DND-41 (cell line): Measurements from ENCODE around the gene PRRT2.
A peak's percentile ranks its signal among the peaks of the same experiment; 100 is the strongest.

ENCODE experiments used
- CTCF ChIP-seq: IDR thresholded peaks from 2 replicates; pipeline ENCODE4 v1.5.1; 2012; ENCODE audit warnings: borderline replicate concordance, low read length, moderate library complexity, mild to moderate bottlenecking; ENCODE audit not compliant: poor library complexity, severe bottlenecking; ENCODE audit errors: extremely low read depth
- EZH2 ChIP-seq: IDR thresholded peaks from 3 replicates; pipeline ENCODE4 v1.6.1; 2012; ENCODE audit warnings: borderline replicate concordance, low read depth, mild to moderate bottlenecking, moderate library complexity, low read length, inconsistent platforms; ENCODE audit not compliant: severe bottlenecking

GRCh38 chr16:29805232-29806098, 6.5 kb upstream of the PRRT2 start:
- TF ChIP-seq EZH2, result no peak
- TF ChIP-seq CTCF, result peak; percentile 22
